HG03097 (cell line): Measurements from ENCODE around the gene LMTK2.
"Not testable (repeated sequence)": the region's sequence is repeated elsewhere in the genome, so short reads cannot be mapped to it uniquely, and the experiment has no call there.

Experiments
- ATAC-seq: cut with Tn5 transposase; IDR thresholded peaks from one replicate; pipeline ENCODE4 v1.9.1; 2021; ENCODE audit not compliant: unreplicated experiment, low FRiP score

Gene LMTK2

DNA sequence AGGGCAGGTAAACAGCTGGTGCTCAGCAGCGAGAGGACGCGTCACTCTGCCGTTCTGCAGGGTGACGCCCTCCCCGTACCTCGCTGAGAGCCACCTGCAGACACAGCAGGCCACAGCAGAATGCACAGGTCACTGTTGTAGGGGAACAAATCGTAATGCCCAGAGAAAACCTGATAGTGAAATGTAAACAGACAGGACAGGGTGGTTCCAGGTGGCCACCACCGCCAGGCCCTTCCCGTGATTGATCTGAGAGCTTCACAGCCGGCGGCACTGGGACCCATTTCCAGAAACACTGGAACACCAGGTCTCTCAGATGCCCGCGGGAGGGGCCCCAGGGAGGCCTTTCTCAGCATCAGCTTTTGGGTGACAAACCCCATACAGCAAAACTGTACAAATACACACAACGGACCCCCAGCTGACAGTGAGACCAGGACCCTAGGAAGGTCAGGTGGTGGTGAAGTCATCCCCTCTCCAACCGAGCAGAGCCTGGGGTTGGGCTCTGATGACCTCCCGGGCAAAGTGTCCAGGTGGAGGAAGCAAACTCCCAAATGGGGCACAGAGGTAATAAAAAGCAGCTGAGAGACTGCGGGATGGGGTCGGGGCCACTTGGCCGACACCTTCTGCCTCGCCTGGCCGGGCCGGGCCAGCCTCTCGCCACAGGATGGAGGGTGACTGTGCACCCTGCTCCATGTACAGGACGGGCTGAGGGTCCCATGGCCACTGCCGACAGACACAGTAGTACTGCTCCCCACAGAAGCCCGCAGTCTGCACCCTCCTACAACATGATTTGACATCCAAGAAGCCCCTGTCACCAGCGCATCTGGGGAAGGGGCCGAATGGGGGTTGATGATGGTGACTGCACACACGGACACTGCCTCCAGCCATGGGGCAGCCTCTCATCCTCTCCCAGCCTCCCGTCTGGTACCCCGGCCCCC is 109.2 kb downstream of the LMTK2 start:
- ATAC-seq = no peak

DNA sequence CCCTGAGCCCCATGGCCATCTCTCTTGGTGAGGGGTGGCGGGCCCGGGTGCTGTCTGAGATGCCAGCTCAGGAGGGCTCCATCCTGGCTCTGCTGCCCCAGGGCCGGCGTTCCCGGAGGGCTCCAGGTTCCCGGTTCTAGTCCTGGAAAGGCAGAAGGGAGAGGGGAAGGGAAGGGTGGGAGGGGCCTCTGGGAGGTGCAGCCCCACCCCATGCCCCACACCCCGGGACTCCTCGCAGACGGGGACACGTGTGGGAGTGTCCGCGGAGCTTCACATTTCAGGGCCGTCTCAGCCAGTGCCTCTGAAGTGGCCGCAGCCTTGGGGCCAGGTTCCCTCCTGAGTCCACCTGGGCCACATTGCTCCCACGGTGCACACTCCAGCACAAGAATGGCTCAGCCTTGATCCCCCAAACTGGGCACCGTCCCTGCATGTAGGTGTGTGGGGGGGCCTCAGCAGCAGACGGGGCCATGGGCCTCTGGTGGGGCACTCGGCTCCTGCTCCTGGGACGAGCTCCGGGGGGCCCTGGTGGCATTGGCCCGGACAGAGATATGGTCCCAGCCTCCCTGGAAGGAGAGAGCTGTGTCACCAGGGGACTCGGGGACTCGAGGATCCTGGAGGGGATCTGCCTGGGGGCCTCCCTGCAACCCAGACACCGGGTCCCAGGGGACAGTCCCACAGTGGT is 110.4 kb downstream of the LMTK2 start:
- no peak for ATAC-seq

DNA sequence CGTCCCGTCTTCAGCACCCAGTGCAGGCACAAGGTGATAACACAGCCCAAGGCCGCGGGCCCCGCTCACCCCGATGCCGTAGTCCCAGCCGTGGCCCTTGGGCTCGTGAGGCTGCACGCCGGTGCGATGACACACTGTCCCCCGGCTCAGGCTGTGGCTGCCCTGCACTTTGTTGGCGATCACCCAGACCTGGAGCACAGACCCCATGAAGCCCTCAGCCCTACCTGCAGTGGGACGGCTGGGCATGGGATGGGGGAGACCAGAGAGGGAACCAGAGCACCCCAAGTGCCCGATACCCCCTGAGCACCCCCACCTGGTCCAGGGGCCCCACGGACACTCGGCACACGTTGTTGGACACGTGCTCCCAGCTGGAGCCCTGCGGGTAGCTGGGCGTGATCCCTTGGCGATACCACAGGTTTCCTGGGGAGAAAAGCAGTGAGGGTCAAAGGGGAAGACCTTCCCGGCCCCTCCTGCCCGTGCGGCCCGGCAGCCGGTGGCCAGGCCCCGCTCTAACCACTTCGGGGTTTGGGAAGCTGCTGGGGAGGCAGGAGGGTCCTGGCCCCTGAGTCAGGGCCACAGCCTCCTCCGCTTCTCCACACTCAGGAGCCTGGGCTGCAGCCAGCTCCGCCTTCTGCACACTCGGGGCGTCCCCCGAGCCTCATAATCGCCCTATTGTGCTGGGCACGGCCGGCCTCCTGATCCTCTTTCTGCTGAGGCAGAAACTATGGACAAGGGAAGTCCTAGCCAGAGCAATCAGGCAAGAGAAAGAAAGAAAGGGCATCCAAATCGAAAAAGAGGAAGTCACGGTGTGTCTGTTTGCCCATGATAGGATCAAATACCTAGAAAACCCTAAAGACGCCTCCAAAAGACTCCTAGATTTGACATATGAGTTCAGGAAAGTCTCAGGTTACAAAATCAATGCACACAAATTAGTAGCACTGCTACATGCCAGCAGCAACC is 111.2 kb downstream of the LMTK2 start:
- no peak for ATAC-seq

DNA sequence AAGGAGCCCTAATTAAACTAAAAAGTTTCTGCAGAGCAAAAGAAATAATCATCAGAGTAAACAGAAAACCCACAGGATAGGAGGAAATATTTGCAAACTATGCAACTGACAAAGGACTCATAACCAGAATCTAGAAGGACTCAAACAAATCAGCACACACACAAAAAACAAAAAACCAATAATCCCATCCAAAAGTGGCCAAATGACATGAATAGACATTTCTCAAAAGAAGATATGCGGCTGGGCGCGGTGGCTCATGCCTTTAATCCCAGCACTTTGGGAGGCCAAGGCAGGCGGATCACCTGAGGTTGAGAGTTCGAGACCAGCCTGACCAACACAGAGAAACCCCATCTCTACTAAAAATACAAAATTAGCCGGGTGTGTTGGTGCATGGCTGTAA is 112.7 kb downstream of the LMTK2 start:
- ATAC-seq = not testable (repeated sequence)

DNA sequence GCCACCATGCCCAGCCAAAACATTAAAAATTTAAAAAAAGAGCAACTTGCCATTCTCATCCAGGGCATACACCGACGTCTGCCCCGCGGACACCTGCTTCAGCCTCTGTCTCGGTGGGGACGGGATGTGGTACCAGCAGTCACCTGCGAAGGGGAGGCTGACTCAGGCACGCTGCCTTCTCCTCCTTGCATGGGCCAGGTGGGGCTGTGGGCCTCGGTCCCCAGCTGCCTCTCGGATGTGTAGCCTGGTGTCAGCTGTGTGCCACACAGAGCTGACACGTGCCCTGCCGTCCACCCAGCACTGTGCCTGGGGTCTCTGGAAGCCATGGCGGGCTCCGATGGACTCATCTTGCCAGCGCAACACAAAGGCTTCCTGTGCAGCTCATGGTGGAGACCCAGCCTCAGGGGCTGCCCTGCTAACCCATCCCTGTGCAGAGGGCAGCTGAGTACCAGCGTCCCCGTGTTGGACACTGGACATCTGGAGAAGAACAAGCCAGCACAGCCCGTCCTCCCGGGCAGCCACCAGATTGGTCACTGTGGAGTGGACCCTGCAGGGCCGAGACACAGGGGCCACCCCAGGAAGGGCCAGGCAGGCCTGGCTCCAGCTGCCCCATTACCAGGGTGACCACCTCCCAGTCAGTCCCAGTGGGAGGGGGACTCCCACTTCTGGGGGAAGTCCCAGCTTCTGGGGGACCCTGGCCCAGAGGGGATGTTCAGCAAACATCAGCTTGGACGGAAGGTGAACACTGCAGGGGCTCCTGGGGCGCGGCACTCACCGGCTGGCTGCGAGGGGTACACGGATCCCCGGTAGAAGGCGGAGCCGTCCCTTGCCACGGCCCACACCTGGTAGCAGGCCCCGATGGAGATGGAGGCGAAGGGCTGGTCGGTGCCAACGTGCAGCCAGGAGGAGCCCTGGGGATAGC is 115.2 kb downstream of the LMTK2 start:
- ATAC-seq = no peak

DNA sequence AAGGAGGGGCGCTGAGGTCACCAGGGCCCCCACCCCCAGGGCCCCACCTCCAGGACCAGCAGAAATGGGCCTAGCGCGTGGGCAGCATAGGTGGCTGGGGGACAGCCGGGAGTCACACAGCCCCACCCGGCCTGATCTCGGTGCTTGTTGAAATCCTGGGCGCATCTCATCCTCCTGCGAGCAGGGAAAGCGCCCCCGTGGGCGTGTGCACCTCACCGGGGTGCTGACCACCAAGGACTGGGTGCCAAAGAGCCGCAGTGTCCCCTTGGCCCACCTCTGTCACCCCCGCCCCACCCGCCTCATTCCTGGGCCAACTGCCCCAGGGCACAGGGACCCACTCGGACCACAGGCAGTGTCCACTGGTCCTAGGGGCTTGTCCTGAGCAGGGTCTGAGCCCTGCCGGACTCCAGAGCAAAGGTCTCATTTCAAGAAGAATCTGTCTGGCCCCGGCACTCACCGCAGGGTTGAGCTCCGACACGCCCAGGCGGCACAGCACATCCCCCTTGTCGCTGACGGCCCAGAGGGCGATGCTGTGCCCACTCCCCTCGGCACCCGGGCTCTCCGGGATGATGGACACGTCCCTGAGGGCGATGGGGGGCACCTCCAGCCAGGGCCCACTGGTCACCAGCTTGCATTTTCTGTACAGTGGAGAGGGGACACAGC is 116.0 kb downstream of the LMTK2 start:
- ATAC-seq = no peak

DNA sequence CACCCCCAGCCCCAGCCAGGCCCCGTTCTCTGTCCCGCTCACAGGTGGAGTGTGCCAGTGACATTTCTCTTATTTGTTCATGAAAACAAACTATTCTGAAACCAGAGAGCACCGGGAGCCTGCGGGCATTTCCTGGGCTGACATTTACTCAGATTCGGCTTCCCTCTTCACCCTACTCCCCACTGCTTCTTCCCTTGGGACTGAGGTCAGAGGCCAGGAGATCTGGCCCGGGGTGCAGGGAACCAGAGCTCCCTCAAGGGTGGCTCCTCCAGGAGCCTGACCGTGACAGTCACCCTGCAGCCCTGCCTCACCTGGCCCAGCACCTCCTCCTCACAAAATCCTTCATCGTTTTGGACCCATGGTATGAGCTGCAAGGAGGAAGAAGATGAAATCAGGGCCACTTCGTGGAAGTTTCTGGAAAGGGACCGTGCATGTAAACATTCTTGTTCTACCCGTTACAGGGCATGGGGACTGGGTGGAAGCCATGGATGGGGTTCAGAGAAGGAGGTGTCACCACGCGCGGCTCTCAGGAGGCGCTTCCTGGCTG is 116.8 kb downstream of the LMTK2 start:
- no peak for ATAC-seq

DNA sequence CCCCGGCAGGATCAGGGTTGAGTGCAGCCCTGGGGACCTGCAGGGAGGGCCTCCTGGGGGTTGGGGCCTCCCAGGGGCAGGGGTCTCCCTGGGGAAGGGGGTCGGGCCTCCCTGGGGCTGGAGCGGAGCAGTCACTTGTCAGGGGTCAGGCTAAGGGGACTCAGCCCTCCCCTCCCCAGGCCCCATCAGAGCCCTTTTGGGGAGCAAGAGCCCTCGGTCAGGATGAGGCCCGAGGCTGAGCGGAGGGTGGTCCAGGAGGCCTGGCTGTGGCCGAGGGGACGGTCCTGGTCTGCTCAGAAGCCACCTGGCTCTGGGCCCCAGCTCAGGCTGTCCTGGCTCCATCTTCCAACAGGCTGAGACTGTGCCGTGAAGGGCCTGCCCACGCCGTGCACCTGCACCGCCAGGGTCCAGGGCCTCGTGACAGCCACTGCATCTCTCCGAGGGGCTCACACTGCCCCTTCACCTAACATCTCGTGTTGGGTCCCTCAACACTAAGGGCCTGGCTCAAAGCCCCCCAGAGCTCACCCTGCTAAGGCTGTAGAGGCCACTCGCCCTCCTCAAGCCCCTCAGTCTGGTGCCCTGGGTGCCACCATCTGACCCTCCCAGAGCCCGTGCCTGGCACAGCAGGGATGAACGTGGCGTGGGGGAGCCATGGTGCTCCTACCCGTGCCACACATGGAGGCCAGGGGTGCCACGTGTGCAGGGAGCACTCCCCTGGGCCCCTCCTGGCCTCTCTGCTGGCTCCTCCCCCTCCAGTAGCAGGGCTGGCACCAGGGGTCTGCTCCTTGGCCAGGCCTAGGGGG is 117.4 kb downstream of the LMTK2 start:
- ATAC-seq = no peak

DNA sequence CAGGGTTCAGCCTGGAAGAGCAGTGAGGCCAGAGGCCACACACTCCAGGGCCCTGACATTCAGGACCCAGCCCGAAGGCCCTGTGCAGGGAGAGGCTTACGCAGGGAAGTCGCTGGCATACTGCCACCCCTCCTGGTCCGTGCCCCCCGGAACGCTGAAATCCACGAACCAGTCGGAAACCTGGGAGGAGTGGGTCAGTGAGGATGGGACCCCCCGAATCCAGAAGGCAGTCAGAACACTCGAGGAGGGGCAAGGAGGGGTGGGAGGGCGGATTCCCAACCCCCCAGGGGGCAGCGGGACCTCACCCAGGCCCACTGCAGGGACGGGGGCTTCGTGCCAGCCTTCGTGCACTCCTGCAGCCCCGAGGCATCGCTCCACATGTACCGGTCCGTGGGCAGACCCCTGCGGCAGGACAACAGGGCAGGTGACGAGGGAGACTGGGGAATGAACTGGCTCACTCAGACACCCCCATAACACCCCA is 118.1 kb downstream of the LMTK2 start:
- ATAC-seq = no peak

DNA sequence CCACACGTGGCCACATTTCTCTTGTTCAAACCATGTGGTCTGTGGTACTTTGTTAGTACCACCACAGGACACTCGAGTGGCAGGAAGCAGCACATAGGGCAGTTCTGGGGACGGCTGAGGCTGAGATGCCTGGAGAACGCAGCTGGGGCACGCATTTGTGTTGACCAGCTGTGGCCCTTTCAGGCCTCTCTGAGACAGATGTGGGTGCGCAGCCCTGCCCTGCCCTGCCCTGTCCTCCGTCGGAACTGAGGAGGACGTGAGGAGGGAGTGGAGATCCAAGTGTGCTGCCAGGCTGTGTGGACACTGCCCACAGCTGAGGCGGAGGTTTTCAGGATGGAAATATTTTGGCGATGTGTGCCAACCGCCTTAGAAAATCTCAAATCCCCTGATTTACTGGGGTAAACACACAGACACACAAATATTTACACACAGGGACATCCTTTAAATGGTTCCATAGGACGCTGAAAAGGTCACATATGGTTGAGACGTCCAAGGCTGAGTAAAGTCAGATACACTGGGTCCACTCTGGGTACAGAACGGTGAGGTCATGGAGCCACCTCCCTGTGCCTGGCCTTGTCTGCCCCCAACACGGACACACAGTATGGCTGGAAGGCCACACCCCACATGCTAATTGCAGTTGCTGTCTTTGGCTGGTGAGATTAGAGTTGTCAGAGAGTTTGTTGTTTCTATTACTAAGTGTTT is 119.4 kb downstream of the LMTK2 start:
- no peak for ATAC-seq

DNA sequence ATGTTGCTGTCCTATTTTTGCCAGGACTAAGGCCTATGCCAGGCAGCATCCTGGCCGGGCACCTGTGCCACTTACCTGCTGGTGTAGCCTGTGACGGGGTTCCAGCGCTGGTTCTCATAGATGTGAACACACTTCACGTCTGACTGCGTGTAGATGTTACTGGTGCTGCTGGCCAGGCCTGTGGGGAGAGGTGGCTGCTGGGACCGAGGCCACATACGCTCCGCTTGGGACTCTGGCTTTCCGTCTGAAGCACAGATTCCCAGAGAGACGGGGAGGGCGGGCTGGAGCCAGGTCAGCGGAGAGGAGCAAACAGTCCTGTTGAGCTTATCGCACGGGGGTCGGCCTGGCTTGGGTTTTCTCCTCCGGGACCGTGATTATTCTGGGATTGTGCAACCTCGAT is 121.3 kb downstream of the LMTK2 start:
- ATAC-seq = no peak

DNA sequence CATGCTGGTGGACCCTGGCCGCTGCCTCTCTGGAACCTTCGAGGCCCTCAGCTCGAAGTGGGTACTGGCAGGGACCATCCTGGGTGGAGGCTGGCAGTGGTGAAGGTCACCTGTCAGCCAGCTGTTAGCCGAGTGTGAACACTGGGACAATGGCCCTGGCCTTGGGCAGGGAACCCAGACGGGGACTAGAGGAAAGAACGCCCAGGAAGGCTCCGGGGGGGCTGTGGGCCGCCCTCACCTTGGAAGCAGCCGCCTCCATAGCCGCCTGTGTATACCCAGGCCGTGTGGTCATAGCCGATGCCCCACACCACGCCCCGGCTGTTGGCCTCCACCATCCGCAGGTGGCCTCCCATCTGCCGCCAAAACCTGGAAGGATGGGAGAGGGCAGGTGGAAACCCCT is 122.1 kb downstream of the LMTK2 start:
- ATAC-seq = no peak

DNA sequence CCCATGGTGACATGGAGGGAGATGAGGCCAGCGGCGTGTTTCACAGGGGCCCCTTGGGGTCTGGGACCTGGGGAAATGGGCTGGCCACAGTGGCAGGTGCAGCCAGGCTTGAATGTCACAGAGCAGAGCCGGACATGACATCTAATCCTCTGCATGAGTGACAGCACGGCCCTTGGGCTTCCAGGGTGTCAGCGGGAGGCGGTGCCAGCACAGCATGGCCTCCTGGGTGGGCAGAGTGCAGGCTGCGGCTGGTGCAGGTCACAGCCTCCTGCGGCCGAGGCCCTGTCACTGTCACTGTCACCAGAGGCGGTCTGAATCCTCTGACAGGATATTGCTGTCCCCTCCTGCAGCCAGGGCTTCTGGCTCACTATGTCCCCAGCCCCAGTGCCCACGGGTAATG is 122.8 kb downstream of the LMTK2 start:
- no peak for ATAC-seq

DNA sequence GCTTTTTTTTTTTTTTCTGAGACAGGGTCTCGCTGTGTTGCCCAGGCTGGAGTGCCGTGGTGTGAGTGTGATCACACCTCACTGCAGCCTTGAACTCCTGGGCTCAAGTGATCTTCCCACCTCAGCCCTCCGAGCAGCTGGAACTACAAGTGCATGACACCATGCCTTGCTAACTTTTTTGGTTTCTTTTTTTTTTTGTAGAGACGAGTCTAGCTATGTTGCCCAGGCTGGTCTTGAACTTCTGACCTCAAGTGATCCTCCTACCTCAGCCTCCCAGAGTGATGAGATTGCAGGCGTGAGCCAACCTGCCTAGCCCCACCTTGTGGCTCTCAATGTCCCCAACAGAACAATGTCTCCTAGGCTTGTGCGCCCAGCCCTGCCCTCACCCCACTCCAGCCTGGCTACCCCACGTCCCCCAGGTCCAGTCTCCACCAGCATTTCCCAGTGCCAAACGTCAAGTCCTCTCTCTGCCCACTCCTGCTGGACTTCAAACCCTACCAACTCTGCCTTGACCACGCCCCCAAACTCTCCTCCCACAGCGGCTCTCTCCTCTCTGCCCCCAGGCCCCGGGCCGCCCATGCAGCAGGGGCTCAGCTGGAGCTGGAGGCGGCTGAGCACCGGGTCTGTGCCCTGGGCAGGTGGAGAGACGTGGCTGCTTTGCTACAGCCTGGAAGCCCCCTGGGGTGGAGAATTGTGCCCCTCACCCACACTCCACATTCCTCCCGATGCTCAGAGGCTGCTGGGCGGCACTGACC is 123.5 kb downstream of the LMTK2 start:
- ATAC-seq = no peak

DNA sequence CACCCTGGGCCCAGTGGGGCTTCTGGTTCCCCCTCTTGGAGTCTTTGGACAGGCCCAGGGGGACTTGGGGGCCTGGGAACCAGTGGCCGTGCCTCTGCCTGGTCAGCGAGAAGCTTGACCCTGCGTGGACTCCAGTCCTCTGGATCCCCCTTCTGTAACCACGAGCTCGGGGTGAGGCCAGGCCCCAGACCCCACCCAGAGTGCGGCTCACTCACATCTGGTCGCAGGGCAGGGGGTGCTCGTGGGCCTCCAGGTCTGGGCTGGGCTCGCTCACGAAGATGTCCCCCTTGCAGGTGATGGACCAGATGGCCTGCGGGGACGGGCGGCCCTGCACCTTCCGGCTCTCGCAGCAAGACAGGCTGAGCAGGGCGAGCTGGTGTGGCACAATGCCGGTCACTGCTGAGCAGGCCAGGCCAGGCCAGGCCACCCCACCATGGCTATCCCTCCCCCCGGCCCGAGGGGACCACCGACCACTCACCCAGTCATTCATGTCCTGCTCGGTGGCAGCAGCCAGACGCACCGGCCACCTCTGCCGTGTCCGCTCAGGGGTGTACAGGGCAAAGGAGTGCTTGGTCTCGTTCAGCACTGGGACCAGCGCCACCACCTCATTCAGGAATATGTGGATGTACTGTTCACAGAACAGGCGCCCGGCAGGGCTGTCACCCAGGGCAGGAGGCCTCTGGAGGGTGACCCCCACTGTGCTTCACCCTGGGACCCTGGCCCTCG is 124.2 kb downstream of the LMTK2 start:
- no peak for ATAC-seq
